ENCODE data around the gene TENM3. TPM values are rescaled to one million over a fixed set of nuclear protein-coding genes. Genes with fewer than 3 reads are reported as not detected.

The TENM3 gene
- total and polyA plus RNA-seq, 10 of the 15 experiments (the other 5 are each of a cell fraction or from before 2014, with no cell fraction given), result 0.01 to 1.7 (median 0.08) TPM; not detected in 2

- TF ChIP-seq REST (IDR thresholded peaks at IDR 0.05; ENCODE audit: low read depth, low read length), result no peak
- TF ChIP-seq EED (IDR thresholded peaks at IDR 0.05; ENCODE audit: low read depth), result no peak
- no peak for TF ChIP-seq MEF2B (IDR thresholded peaks at IDR 0.05; ENCODE audit: partially characterized antibody, poor library complexity, severe bottlenecking)
- TF ChIP-seq GABPA (IDR thresholded peaks at IDR 0.05; ENCODE audit: low read depth), result no peak
- TF ChIP-seq ZNF687 (IDR thresholded peaks at IDR 0.05), result no peak
- no peak for TF ChIP-seq HDGF (IDR thresholded peaks at IDR 0.05)
- TF ChIP-seq ZBTB4 (CRISPR knock-in tag; IDR thresholded peaks at IDR 0.05), result no peak
- no peak for TF ChIP-seq POU2F2 (IDR thresholded peaks at IDR 0.05; ENCODE audit: borderline replicate concordance, low read depth, low read length)
- TF ChIP-seq FOXK2 (IDR thresholded peaks at IDR 0.05), result no peak
- no peak for TF ChIP-seq TCF3 (IDR thresholded peaks at IDR 0.05; ENCODE audit: borderline replicate concordance, insufficient read depth, low read depth, low read length)
- no peak for TF ChIP-seq SUPT20H (IDR thresholded peaks at IDR 0.05; ENCODE audit: borderline replicate concordance, control insufficient read depth, low read depth, low read length)
Measured at GRCh38 chr4:182825003-182825402, 581.8 kb downstream of the TENM3 start (continued).

Measured in GM12878 (cell line).